HepG2 (cell line): Measurements from ENCODE around the gene BBS12. TPM values are rescaled to one million over a fixed set of nuclear protein-coding genes. Genes with fewer than 3 reads are reported as not detected.

Experiments
- AHR ChIP-seq: IDR thresholded peaks from 2 replicates; pipeline ENCODE4 v1.6.1; 2018; ENCODE audit warnings: missing genetic modification reagents, missing compliant biosample characterization
- CBFB ChIP-seq: sonication (generic); formaldehyde crosslinking; IDR thresholded peaks from 2 replicates; pipeline ENCODE4 v1.4.0; 2020; ENCODE audit warnings: missing genetic modification reagents
- CERS6 ChIP-seq: sonication (generic); formaldehyde crosslinking; IDR thresholded peaks from 2 replicates; pipeline ENCODE4 v1.5.0; 2020; ENCODE audit warnings: missing genetic modification reagents
- CSRNP1 ChIP-seq: sonication (generic); formaldehyde crosslinking; IDR thresholded peaks from 2 replicates; pipeline ENCODE4 v1.8.1; 2023; ENCODE audit warnings: mild to moderate bottlenecking, missing genetic modification reagents
- EZH2 ChIP-seq: conservative IDR thresholded peaks from 2 replicates; pipeline ENCODE4 v1.6.1; 2012; ENCODE audit warnings: mild to moderate bottlenecking, low read depth, low read length, moderate library complexity
- HIVEP1 ChIP-seq: sonication (generic); formaldehyde crosslinking; IDR thresholded peaks from 2 replicates; pipeline ENCODE4 v1.4.0; 2020; ENCODE audit warnings: mild to moderate bottlenecking, missing genetic modification reagents
- KAT2B ChIP-seq: fragments of 150-350 bp; IDR thresholded peaks from 2 replicates; pipeline ENCODE4 v1.6.1; 2014; ENCODE audit warnings: low read depth, low read length, borderline replicate concordance
- LBX2 ChIP-seq: sonication (generic); formaldehyde crosslinking; IDR thresholded peaks from 2 replicates; pipeline ENCODE4 v1.5.0; 2020; ENCODE audit warnings: missing genetic modification reagents, mild to moderate bottlenecking, borderline replicate concordance
- LCORL ChIP-seq, 2 experiments: fragments of 450-650 bp in 1 of 2; sonication (generic) in 1 of 2; formaldehyde crosslinking in 1 of 2; IDR thresholded peaks; 2 replicates each; pipeline versions ENCODE4 v1.5.0 to v1.6.1; 2017 to 2020; ENCODE audit warnings: antibody characterized with exemption in 1 of 2, missing genetic modification reagents in 1 of 2
- YEATS4 ChIP-seq: sonication (generic); formaldehyde crosslinking; IDR thresholded peaks from 2 replicates; pipeline ENCODE4 v1.4.0; 2020; ENCODE audit warnings: missing genetic modification reagents, borderline replicate concordance
- ZBTB7A ChIP-seq: sonication (generic); formaldehyde crosslinking; IDR thresholded peaks from 2 replicates; pipeline ENCODE4 v1.8.0; 2022; ENCODE audit warnings: mild to moderate bottlenecking, missing genetic modification reagents
- ZBTB7B ChIP-seq: sonication (generic); formaldehyde crosslinking; IDR thresholded peaks from 2 replicates; pipeline ENCODE4 v1.4.0; 2020; ENCODE audit warnings: missing genetic modification reagents
- ZNF317 ChIP-seq: sonication (generic); formaldehyde crosslinking; IDR thresholded peaks from 2 replicates; pipeline ENCODE4 v1.5.0; 2020; ENCODE audit warnings: mild to moderate bottlenecking, missing genetic modification reagents
- ZNF33A ChIP-seq: sonication (generic); formaldehyde crosslinking; IDR thresholded peaks from 2 replicates; pipeline ENCODE4 v1.5.1; 2020; ENCODE audit warnings: missing genetic modification reagents, mild to moderate bottlenecking, moderate library complexity, borderline replicate concordance
- ZNF34 ChIP-seq: sonication (generic); formaldehyde crosslinking; IDR thresholded peaks from 2 replicates; pipeline ENCODE4 v1.4.0; 2020; ENCODE audit warnings: mild to moderate bottlenecking, missing genetic modification reagents, borderline replicate concordance
- ZNF512 ChIP-seq: sonication (generic); formaldehyde crosslinking; IDR thresholded peaks from 2 replicates; pipeline ENCODE4 v1.4.0; 2020; ENCODE audit warnings: mild to moderate bottlenecking, missing genetic modification reagents
- ZNF704 ChIP-seq: sonication (generic); formaldehyde crosslinking; IDR thresholded peaks from 2 replicates; pipeline ENCODE4 v1.8.1; 2023; ENCODE audit warnings: mild to moderate bottlenecking, inconsistent platforms, moderate library complexity, missing genetic modification reagents, borderline replicate concordance
- polyA plus RNA-seq, 8 experiments: library from polyadenylated mRNA; depleted of rRNA in 3 of 8; stranded (reverse) in 7 of 8; unstranded in 1 of 8; fragments of >200 nt; fragmentation: Illumina TruSeq in 4 of 8; extraction: Trizol in 4 of 8; gene quantifications; 2 replicates each; pipeline versions ENCODE4 v1.2.1 to v1.2.3, GENCODE V29; 2011 to 2016; ENCODE audit warnings: low read depth in 4 of 8, missing spikeins in 1 of 8, mixed read lengths in 1 of 8; ENCODE audit not compliant: insufficient read depth in 1 of 8
- total RNA-seq, 5 experiments: library from RNA; depleted of rRNA; stranded (reverse); fragments of >200 nt; fragmentation: Illumina TruSeq; extraction: Trizol; gene quantifications; 2 replicates each; pipeline ENCODE4 v1.2.3, GENCODE V29; 2016; ENCODE audit warnings: low read depth in 1 of 5
- TF ChIP-seq, protein P1 (sequence below): sonication (generic); formaldehyde crosslinking; IDR thresholded peaks from 2 replicates; pipeline ENCODE4 v1.5.0; 2020; ENCODE audit warnings: missing genetic modification reagents, mild to moderate bottlenecking, borderline replicate concordance

BBS12 gene
- total and polyA plus RNA-seq, 2 of the 13 experiments (the other 11 are each of a cell fraction or from before 2014, with no cell fraction given): 0.32 to 1.7 TPM

DNA sequence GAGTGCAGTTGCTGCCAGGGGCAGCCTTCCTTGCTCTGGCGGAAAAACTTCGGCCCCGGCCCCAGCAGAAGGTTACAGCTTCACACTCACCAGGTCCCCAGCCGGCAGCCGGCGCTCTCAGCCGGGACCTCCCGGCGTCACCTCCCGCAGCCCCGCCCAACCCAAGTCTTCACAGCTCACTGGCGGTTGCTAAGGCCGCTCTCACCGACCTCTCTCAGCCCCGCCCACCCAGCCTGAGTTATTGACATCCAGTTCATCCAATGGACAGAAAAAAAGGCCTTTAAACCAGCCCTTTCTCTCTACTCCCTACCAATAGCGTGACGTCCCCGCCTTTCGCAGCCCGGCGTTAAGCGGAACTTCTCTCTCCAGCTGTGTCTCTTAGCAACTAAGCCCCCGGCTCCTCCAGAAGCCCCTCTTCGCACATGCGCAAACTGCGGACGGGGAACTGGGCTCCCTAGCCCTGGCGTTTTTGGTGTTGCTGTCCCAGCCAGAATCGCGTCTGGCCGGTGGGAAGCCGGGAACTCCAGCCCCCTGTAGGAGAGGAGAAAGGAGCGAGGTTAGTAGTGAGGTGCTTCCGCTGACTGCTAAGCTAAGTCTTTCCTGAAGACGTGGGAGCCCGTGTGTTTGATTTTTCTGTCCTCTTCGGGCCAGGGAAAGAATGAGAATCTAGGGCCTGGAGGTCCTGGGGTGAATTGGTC lies at the start of gene BBS12 (continued):
- TF ChIP-seq CERS6 (CRISPR knock-in tag) (no peak), CBFB (CRISPR knock-in tag) (no peak), ZNF704 (CRISPR knock-in tag) (no peak), YEATS4 (CRISPR knock-in tag) (peak; percentile 26; the same call in 1 of the 2 replicates), LBX2 (CRISPR knock-in tag) (no peak), ZBTB7B (CRISPR knock-in tag) (0 out of 2 replicates have a peak, but pooled peaks have one; percentile 41), ZNF34 (CRISPR knock-in tag) (no peak; the same call in 1 of the 2 replicates), AHR (CRISPR knock-in tag) (no peak), ZNF512 (CRISPR knock-in tag) (no peak), LCORL (IDR thresholded peaks at IDR 0.05) (no peak), LCORL (CRISPR knock-in tag; IDR thresholded peaks at IDR 0.05) (peak; percentile 61; the same call in 1 of the 2 replicates), ZBTB7A (CRISPR knock-in tag) (no peak), ZNF317 (CRISPR knock-in tag) (no peak), ZNF33A (no peak), EZH2 (no peak), KAT2B (no peak), CSRNP1 (CRISPR knock-in tag) (no peak), HIVEP1 (no peak)
- TF ChIP-seq, protein P1, sequence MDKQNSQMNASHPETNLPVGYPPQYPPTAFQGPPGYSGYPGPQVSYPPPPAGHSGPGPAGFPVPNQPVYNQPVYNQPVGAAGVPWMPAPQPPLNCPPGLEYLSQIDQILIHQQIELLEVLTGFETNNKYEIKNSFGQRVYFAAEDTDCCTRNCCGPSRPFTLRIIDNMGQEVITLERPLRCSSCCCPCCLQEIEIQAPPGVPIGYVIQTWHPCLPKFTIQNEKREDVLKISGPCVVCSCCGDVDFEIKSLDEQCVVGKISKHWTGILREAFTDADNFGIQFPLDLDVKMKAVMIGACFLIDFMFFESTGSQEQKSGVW (CRISPR knock-in tag): no peak
